Caco-2 (cell line): ENCODE data around the gene C3orf22. TPM values are rescaled to one million over a fixed set of nuclear protein-coding genes. Genes with fewer than 3 reads are reported as not detected.

Experiments used
- BruUV-seq: library from RNA; stranded (reverse); fragments of 400-500 nt; replicated peaks from 2 replicates; lab custom pipeline; 2021; lab: Mats Ljungman, UMichigan
- CTCF ChIA-PET: fragments of 300-600 bp; sonication (Branson Sonifier 250); formaldehyde crosslinking; loops from one replicate; lab custom pipeline; 2022; ENCODE audit warnings: antibody characterized with exemption; lab: Charles Lee
- POLR2A ChIA-PET: fragments of 300-600 bp; sonication (Branson Sonifier 250); formaldehyde crosslinking; loops from one replicate; lab custom pipeline; 2022; ENCODE audit warnings: antibody characterized with exemption; lab: Charles Lee
- DNase-seq, 2 experiments: peaks; one replicate each; pipeline versions ENCODE4 v3.0.0 to v3.0.0-alpha.2; 2020 to 2022
- H3K27me3 ChIP-seq: replicated peaks from 2 replicates; pipeline ENCODE4 v1.6.0; 2011; ENCODE audit warnings: low read length; ENCODE audit not compliant: control insufficient read depth, insufficient read depth
- H3K36me3 ChIP-seq: 2 replicates; pipeline ENCODE4 v1.5.1; 2011; ENCODE audit warnings: low read length; ENCODE audit not compliant: control insufficient read depth, insufficient read depth
- H3K4me1 ChIP-seq: fragments of 250-450 bp; sonication (Bioruptor Pico); 2 replicates; pipeline ENCODE4 v1.5.1; 2020; ENCODE audit warnings: mild to moderate bottlenecking
- H3K4me3 ChIP-seq: 2 replicates; pipeline ENCODE4 v1.5.1; 2011; ENCODE audit warnings: low read depth, mild to moderate bottlenecking, control low read depth, low read length
- H3K9me3 ChIP-seq: fragments of 250-450 bp; sonication (Bioruptor Pico); 2 replicates; pipeline ENCODE4 v1.5.1; 2020; ENCODE audit warnings: mild to moderate bottlenecking, moderate library complexity
- H3K27ac Mint-ChIP-seq: one replicate; pipeline ENCODE4 v1.8.0; 2022; ENCODE audit warnings: mixed read lengths; ENCODE audit not compliant: unreplicated experiment
- H3K27me3 Mint-ChIP-seq: one replicate; pipeline ENCODE4 v1.8.0; 2022; ENCODE audit warnings: mixed read lengths; ENCODE audit not compliant: insufficient read depth, unreplicated experiment
- H3K36me3 Mint-ChIP-seq: one replicate; pipeline ENCODE4 v1.8.0; 2022; ENCODE audit warnings: mild to moderate bottlenecking, mixed read lengths; ENCODE audit not compliant: insufficient read depth, unreplicated experiment
- H3K4me1 Mint-ChIP-seq: one replicate; pipeline ENCODE4 v1.8.0; 2022; ENCODE audit warnings: low read depth, mixed read lengths; ENCODE audit not compliant: unreplicated experiment
- H3K4me3 Mint-ChIP-seq: one replicate; pipeline ENCODE4 v1.8.0; 2022; ENCODE audit warnings: mild to moderate bottlenecking, moderate library complexity, mixed read lengths; ENCODE audit not compliant: unreplicated experiment
- H3K9me3 Mint-ChIP-seq: one replicate; pipeline ENCODE4 v1.8.0; 2022; ENCODE audit warnings: mixed read lengths; ENCODE audit not compliant: unreplicated experiment
- CTCF ChIP-seq, 2 experiments: fragments of 200-600 bp in 1 of 2; IDR thresholded peaks; 1 replicate in 1 of 2; 2 replicates in 1 of 2; pipeline versions ENCODE4 v1.5.1 to v1.8.0; 2011 to 2022; ENCODE audit warnings: antibody characterized with exemption in 1 of 2, control low read depth in 1 of 2, inconsistent platforms in 1 of 2, low read depth in 1 of 2, low read length in 1 of 2, mild to moderate bottlenecking in 1 of 2, moderate library complexity in 1 of 2; ENCODE audit not compliant: insufficient read depth in 1 of 2, severe bottlenecking in 1 of 2, unreplicated experiment in 1 of 2
- intact Hi-C: fragments of 100-400 bp; cut with micrococcal nuclease; formaldehyde crosslinking; loops from one replicate; pipeline ENCODE4 v1.10.0; 2022; ENCODE audit not compliant: unreplicated experiment
- total RNA-seq: library from RNA; stranded (reverse); gene quantifications from 2 replicates; pipeline ENCODE4 v1.2.3, GENCODE V29; 2022

The C3orf22 gene
- total RNA-seq, 1 experiment from 2014 or later = not detected

GRCh38 chr3:126557761-126558160 lies 971 bp downstream of the C3orf22 start:
- no peaks in the 10 kb centered on the region for H3K27me3 ChIP-seq
- no peaks in the 10 kb centered on the region for H3K9me3 ChIP-seq
- intact Hi-C loops = no loop called here
- H3K4me3 ChIP-seq = no peak overlapping the region
- Mint-ChIP-seq H3K36me3 (no peaks in the 10 kb centered on the region), H3K4me1 (no peaks in the 10 kb centered on the region), H3K27ac (no peak overlapping the region), H3K27me3 (peaks cover 10% of the 10 kb centered on the region), H3K9me3 (no peaks in the 10 kb centered on the region), H3K4me3 (no peak overlapping the region)
- CTCF ChIA-PET = interaction anchor here (1.1 kb wide), 1 partner anchor 29 kb away, joined by 3 read pairs; no protein-coding TSS in a partner anchor
- no peak for TF ChIP-seq CTCF (IDR thresholded peaks at IDR 0.05; ENCODE audit: insufficient read depth in 1 of 2, low read depth in 1 of 2, low read length in 1 of 2, severe bottlenecking in 1 of 2, unreplicated experiment in 1 of 2)
- POLR2A ChIA-PET = no interaction called here
- no peak for DNase-seq
- no peaks in the 10 kb centered on the region for H3K36me3 ChIP-seq
- BruUV-seq = no TSS peak
- H3K4me1 ChIP-seq = no peaks in the 10 kb centered on the region

- H3K27me3 ChIP-seq = no peaks in the 10 kb centered on the region
- no peaks in the 10 kb centered on the region for H3K36me3 ChIP-seq
- POLR2A ChIA-PET = no interaction called here
- no peak for TF ChIP-seq CTCF (IDR thresholded peaks at IDR 0.05; ENCODE audit: insufficient read depth in 1 of 2, low read depth in 1 of 2, low read length in 1 of 2, severe bottlenecking in 1 of 2, unreplicated experiment in 1 of 2)
- H3K27ac Mint-ChIP-seq = no peak overlapping the region
- no peaks in the 10 kb centered on the region for H3K9me3 Mint-ChIP-seq
- peaks cover 10% of the 10 kb centered on the region for H3K27me3 Mint-ChIP-seq
- H3K4me1 ChIP-seq = no peaks in the 10 kb centered on the region
- H3K9me3 ChIP-seq = no peaks in the 10 kb centered on the region
- BruUV-seq = no TSS peak
- DNase-seq = peak in 1 of 2 experiments; percentile 23
- intact Hi-C loops = no loop called here
- no peaks in the 10 kb centered on the region for H3K4me1 Mint-ChIP-seq
- no peak overlapping the region for H3K4me3 Mint-ChIP-seq
- CTCF ChIA-PET = interaction anchor here (1.1 kb wide), 1 partner anchor 28 kb away, joined by 3 read pairs; no protein-coding TSS in a partner anchor
- H3K36me3 Mint-ChIP-seq = no peaks in the 10 kb centered on the region
- no peak overlapping the region for H3K4me3 ChIP-seq
These were observed 1.4 kb downstream of the C3orf22 start for GRCh38 chr3:126557415-126557745.

- Mint-ChIP-seq H3K27ac (no peak overlapping the region), H3K36me3 (no peaks in the 10 kb centered on the region), H3K4me3 (no peak overlapping the region), H3K9me3 (no peaks in the 10 kb centered on the region), H3K4me1 (no peaks in the 10 kb centered on the region), H3K27me3 (peaks cover 10% of the 10 kb centered on the region)
- H3K9me3 ChIP-seq = no peaks in the 10 kb centered on the region
- DNase-seq = no peak
- ChIA-PET CTCF (interaction anchor here (1.1 kb wide), 1 partner anchor 28 kb away, joined by 3 read pairs; no protein-coding TSS in a partner anchor), POLR2A (no interaction called here)
- intact Hi-C loops = no loop called here
- no peak for TF ChIP-seq CTCF (IDR thresholded peaks at IDR 0.05; ENCODE audit: insufficient read depth in 1 of 2, low read depth in 1 of 2, low read length in 1 of 2, severe bottlenecking in 1 of 2, unreplicated experiment in 1 of 2)
- H3K27me3 ChIP-seq = no peaks in the 10 kb centered on the region
- H3K4me3 ChIP-seq = no peak overlapping the region
- H3K4me1 ChIP-seq = no peaks in the 10 kb centered on the region
- BruUV-seq = no TSS peak
- H3K36me3 ChIP-seq = no peaks in the 10 kb centered on the region
These were observed 1.9 kb downstream of the C3orf22 start for GRCh38 chr3:126556637-126557414.
